IPS-NIHi11 (cell line): ENCODE results near the gene TAF4B.
"Not testable (repeated sequence)": the region's sequence is repeated elsewhere in the genome, so short reads cannot be mapped to it uniquely, and the experiment has no call there.

ENCODE experiments used
- DNase-seq: peaks from one replicate; pipeline ENCODE4 v3.0.0; 2012; ENCODE audit warnings: mixed read lengths, low spot score

The TAF4B gene

GRCh38 chr18:26424428-26425147 is 198.3 kb downstream of the TAF4B start:
- DNase-seq = no peak

- no peak for DNase-seq
Observed at GRCh38 chr18:26425148-26425531, 198.9 kb downstream of the TAF4B start.

- peak; percentile 65 for DNase-seq
Observed at GRCh38 chr18:26429535-26430226, 203.4 kb downstream of the TAF4B start.

- DNase-seq = no peak
Observed at GRCh38 chr18:26432651-26433424, 206.6 kb downstream of the TAF4B start.

- DNase-seq = no peak
Observed at GRCh38 chr18:26434887-26435286, 208.6 kb downstream of the TAF4B start.

GRCh38 chr18:26435415-26436095 is 209.3 kb downstream of the TAF4B start:
- no peak for DNase-seq

GRCh38 chr18:26436176-26437051 is 210.2 kb downstream of the TAF4B start:
- DNase-seq = no peak

GRCh38 chr18:26437634-26438033 is 211.4 kb downstream of the TAF4B start:
- not testable (repeated sequence) for DNase-seq

- no peak for DNase-seq
Observed at GRCh38 chr18:26438980-26439379, 212.7 kb downstream of the TAF4B start.

- DNase-seq = no peak
Observed at GRCh38 chr18:26439537-26439936, 213.3 kb downstream of the TAF4B start.

GRCh38 chr18:26440644-26441043 is 214.4 kb downstream of the TAF4B start:
- no peak for DNase-seq
